T-helper 2 cell (primary cell): Measurements from ENCODE around the gene ABLIM3.

ENCODE experiments used
- DNase-seq, 5 experiments: peaks; one replicate each; pipeline versions ENCODE4 v3.0.0 to v3.0.0-alpha.2; 2012 to 2022

Gene ABLIM3

DNA sequence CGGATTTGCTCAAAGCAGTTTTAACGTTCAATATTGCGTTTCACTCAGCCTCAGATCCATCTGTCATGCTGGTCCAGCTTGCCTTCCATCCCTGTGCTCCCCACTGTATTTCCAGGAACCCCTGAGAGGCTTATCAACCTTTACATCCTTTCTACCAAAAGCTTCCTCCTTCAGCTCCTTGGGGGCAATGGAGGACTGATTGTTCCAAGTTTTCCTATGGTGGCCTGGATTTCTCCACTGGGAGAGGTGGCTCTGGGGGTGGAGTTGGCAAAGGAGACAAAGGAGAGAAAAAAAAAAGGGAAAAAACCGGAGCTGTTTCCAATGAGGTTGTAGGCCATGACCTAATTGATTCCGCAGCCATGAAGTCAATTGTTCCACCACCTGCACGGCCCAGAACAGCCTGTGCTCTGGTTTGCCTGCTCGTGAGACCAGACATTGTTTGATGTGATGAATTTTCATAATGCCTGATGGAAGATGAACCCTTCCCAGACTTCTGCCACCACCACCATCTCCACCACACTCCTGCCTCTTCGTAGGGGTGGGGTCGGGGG lies 54.1 kb downstream of the ABLIM3 start:
- DNase-seq = no peak

- no peak for DNase-seq
These were observed 54.7 kb downstream of the ABLIM3 start for GRCh38 chr5:149195962-149196361.

- DNase-seq = no peak
These were observed 56.9 kb downstream of the ABLIM3 start for GRCh38 chr5:149198148-149198547.

DNA sequence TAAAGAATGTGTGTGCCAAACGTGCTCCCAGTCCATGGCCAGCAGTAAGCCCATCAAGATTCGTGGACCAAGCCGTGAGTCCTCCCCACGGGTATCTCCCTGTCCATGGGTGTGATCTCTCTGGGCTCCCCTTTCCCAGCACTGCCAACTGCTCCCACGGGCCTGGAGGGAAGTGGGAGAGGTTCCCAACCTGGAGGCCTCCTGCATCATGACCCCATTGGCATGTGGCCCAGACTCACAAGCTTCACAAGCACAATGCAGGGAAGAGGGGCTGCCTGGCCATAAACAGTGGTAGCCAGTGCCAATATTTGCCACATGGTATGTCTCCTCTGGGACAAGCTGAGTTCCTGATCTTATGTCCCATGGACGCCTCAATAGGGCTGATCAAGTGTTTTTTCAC lies 59.1 kb downstream of the ABLIM3 start:
- DNase-seq = no peak

GRCh38 chr5:149201121-149201637 lies 59.9 kb downstream of the ABLIM3 start:
- DNase-seq = no peak

- peak in 1 of 5 experiments; percentile 37 for DNase-seq
These were observed 61.7 kb downstream of the ABLIM3 start for GRCh38 chr5:149202910-149203451.

- DNase-seq = no peak
These were observed 62.7 kb downstream of the ABLIM3 start for GRCh38 chr5:149203921-149204441.

- DNase-seq = no peak
These were observed 64.6 kb downstream of the ABLIM3 start for GRCh38 chr5:149205625-149206523.

DNA sequence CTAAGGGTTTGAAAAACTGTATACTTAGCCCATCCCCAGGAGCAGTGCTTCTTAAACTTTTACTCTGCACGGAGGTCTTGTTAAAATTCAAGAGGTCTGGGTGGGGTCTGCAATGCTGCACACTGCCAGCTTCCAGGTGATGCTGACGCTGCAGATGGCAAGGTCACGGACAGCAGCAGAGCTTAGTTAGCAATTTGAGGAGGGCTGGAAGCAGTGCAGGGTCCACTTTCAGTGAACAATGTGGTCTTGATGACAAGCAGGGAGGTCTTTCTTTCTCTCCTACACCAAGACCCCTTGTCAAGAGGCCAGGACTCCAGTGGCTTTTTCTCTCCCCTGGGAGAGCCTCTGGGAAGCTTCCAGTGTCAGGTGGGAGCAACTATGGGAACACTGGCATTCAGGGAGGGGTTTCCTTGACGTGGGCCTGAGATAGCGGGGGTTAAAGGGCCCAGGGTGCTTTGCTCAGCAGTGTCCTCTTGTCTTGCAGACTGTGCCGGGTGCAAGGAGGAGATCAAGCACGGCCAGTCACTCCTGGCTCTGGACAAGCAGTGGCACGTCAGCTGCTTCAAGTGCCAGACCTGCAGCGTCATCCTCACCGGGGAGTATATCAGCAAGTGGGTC lies 65.3 kb downstream of the ABLIM3 start:
- no peak for DNase-seq

GRCh38 chr5:149207831-149208230 lies 66.5 kb downstream of the ABLIM3 start:
- no peak for DNase-seq

DNA sequence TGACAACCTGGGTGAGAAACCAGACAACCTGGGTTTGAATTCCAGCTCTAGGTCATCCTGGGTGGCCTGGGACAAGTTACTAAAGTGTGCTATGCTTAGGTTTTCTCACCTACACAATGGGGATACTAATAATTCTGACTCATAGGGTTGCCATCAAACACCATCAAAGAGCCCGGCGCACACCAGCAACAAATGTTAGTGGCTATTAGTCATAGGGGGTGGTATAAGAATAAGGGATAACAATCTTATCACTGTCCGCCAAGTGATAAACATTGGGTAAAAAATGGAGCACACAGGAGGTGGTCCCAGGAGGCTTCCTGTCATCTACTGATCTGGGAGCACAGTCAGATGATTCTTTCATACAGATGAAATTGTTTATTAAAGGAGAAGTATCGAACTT lies 68.9 kb downstream of the ABLIM3 start:
- no peak for DNase-seq

- DNase-seq = peak in 1 of 5 experiments; percentile 6
These were observed 69.7 kb downstream of the ABLIM3 start for GRCh38 chr5:149210968-149211490.

DNA sequence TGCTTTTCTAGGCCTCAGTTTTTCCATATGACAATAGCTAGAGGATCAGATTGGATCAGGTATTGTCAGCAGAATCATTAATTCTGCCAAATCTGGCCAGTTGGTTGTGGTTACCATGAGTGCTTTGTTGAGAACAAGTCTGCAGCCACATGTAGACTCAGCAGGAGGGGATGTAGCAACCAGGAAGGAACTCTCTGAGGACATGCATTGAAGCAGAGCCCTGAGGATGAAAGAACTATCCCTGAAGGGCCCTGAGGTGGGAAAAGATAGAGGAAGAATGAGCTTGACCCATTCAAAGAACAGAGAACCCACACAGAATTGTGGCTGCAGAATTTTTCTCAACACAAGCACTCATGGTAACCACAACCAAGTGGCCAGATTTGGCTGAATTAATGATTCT lies 70.3 kb downstream of the ABLIM3 start:
- DNase-seq = no peak

DNA sequence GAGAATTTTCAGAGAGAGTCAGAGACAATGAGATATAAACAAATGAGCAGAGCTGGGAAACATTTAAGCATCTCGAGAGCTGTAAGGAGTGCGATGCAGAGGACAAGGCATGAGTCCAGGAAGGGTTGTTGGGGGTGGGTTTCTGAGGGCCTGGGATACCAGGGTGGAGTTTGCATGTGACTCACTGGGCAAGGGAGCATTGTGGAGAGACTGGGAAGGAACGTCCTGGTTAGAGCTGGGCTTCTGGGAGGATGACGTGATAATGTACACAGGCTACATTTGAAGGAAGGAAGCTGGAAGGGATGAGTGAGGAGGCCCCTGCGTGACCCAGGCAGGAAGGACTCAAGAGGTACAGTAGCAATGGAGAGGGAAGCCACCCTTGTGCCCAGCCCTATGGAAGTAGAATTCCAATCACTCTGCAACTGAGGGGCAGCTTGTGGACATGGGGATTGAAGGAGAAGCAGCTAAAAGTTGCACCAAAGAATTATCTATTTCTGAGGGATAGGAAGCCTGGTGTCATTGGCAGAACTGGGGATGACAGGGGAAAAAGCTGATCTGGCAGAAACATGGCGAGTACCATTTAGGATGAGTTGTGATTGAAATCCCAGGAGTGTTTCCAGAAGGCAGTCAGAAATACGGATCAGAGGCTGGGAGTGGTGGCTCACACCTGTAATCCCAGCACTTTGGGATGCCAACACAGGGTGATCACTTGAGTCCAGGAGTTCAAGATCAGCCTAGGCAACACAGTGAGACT lies 71.1 kb downstream of the ABLIM3 start:
- DNase-seq = no peak

DNA sequence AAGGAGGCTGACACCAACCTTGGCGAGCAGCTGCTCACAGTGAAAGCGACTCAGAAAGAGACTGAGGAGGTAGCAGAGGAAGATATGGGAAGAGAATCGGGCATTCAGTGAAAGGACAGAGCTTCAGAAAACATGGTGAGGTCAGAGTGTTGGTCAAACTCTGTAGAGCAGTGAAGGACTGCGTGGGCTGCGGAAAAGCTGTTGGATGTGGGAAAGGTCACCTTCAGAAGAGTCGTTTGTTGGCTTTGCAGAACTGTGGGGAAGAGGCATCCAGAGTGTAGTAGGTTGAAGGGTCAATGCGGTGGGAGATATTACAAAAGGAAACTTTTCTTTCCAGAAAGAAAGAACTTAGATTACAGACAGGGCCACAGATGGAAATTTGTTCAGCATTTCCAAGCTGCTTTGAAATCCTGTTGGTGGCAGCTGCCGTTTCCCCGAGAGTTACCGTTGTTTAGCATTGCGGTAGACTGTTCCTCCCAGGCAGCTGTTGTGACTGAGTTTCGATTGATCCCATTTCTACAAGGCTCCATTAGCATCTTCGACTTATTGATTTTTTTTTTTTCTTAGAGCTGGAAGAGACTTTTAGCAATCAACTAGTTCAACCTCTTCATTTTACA lies 72.1 kb downstream of the ABLIM3 start:
- no peak for DNase-seq

GRCh38 chr5:149215478-149216090 lies 74.3 kb downstream of the ABLIM3 start:
- DNase-seq = no peak

DNA sequence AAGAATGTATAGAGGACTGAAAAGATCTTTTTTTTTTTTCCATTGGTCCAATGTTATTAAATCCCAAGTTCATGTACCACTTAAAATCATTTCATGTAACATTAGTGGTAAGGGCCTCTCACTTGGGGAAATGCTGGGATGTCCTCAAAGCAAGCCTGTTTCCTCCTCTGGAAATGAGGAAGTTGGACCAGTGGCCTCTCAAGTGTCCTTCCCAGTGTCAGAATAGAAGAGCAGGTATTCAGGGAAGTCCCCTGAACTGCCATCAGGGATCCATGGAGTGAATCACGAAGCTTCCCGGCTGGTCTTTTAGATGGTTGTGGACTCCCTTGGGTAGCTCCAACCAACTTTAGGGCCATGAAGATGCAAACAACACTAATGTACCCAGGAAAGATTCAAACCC lies 75.2 kb downstream of the ABLIM3 start:
- no peak for DNase-seq

DNA sequence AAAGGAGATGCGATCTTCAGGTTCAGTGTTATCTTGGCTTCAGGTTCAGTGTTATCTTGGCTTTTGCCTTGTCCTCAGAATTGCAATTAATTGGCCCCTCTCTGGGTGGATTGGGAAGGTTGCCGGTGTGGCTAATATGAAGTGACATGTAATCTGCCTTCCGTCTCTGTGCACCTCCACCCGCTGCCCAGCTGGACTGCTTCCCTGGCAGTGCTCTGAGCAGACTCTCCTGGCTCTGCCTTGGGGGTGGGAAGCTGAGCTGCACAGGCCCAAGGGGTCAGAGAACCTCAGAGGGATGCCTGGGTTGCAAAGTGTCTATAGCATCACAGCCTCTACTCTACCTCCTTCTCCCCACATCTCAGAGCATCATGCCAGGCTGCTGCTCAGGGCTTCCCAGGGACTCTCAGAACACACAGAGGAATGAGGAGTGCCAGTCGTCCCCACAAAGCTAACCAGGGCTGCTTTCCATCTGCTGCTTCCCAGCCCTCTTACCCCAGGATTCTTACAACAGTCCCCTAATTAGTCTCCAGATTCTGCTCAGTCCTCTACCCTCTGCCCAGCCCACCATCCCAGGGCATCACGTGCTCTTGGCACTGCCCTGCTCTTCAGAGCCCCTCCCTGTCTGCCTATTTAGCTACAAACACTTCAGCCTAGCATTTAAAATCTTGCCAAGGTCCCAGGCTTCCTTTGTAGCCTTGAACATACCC lies 76.0 kb downstream of the ABLIM3 start:
- no peak for DNase-seq

DNA sequence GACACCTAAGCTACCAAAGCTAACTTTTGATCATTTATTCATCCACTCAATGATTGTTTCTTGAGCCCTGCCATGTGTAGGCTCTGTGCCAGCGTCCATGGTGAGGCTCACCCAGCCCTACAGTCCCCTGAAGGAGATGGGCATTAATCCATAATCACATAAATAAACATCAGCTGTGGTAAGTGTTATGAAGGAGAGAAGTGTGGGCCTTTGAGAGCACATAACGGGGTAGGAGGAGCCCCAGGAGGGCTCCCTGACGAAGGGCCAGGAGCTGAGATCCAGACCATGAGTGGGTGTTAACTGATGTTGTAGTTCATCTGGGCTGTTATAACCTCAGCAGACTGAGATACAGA lies 76.5 kb downstream of the ABLIM3 start:
- no peak for DNase-seq

GRCh38 chr5:149219584-149219983 lies 78.3 kb downstream of the ABLIM3 start:
- no peak for DNase-seq

DNA sequence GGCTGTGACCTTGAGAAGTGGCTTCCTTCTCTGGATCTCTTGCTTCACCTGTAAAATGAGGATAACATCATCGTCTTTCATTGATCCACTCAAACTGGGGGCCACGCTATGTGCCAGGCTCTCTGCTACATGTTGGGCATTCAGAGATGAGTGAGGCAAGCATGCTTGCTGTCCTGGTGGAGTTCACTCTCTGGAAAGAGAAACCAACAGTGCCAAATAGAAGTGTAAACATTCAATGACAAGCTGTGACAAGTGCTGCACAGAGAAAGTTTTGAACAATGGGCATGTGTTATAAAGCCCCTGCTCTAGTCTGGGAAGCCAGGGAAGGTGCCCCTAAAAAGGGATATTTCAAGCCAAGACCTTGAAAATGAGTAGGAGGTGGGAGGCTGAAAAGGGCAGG lies 79.5 kb downstream of the ABLIM3 start:
- DNase-seq = no peak
